Neural cell (in vitro differentiated cells): ENCODE measurements around the gene CHST13.

Experiments used
- CTCF ChIP-seq: fragments of 450-650 bp; IDR thresholded peaks from 2 replicates; pipeline ENCODE4 v1.5.1; 2014; ENCODE audit warnings: antibody characterized with exemption, mild to moderate bottlenecking, moderate library complexity; ENCODE audit not compliant: poor library complexity, severe bottlenecking
- EZH2 ChIP-seq: fragments of 200-600, 300-800 bp; shearing (Covaris generic), sonication (generic); IDR thresholded peaks from 2 replicates; pipeline ENCODE4 v1.6.1; 2014; ENCODE audit warnings: antibody characterized with exemption, low read length, borderline replicate concordance, mild to moderate bottlenecking; ENCODE audit not compliant: insufficient read depth, poor library complexity, severe bottlenecking
- POLR2AphosphoS5 ChIP-seq: IDR thresholded peaks from 2 replicates; pipeline ENCODE4 v1.6.1; 2012

- TF ChIP-seq EZH2 (no peak), CTCF (no peak), POLR2AphosphoS5 (no peak)
Measured at GRCh38 chr3:126537730-126538281, 13.9 kb downstream of the CHST13 start.
